Left ventricle myocardium inferior (tissue), 1 donor: Measurements from ENCODE around the gene HHAT. TPM values are rescaled to one million over a fixed set of nuclear protein-coding genes. Genes with fewer than 3 reads are reported as not detected.

Experiments used
- DNase-seq: peaks from one replicate; pipeline ENCODE4 v3.0.0-alpha.2; 2020
- H3K27ac ChIP-seq: fragments of 200-600 bp; replicated peaks from 2 replicates; pipeline ENCODE4 v1.8.0; 2021
- H3K27me3 ChIP-seq: fragments of 200-600 bp; 2 replicates; pipeline ENCODE4 v1.8.0; 2021; ENCODE audit warnings: low read depth
- H3K36me3 ChIP-seq: fragments of 200-600 bp; 2 replicates; pipeline ENCODE4 v1.8.0; 2021
- H3K4me1 ChIP-seq: fragments of 200-600 bp; 2 replicates; pipeline ENCODE4 v1.8.0; 2021
- H3K4me3 ChIP-seq: fragments of 200-600 bp; 2 replicates; pipeline ENCODE4 v1.8.0; 2021; ENCODE audit warnings: mild to moderate bottlenecking, moderate library complexity
- H3K9me3 ChIP-seq: fragments of 200-600 bp; replicated peaks from 2 replicates; pipeline ENCODE4 v1.8.0; 2021
- intact Hi-C: fragments of 100-400 bp; cut with micrococcal nuclease; formaldehyde crosslinking; loops from one replicate; pipeline ENCODE4 v1.11.0; 2022
- total RNA-seq: library from RNA; stranded (reverse); fragmentation: NEBNext Ultra II Directional; extraction: Animal tissue kit (Norgen Biotek cat#: 25700); gene quantifications from one replicate; pipeline ENCODE4 v1.2.1, GENCODE V29; 2021
- TF ChIP-seq, protein P1 (sequence below): fragments of 200-600 bp; IDR thresholded peaks from 2 replicates; pipeline ENCODE4 v1.8.0; 2021; ENCODE audit warnings: antibody characterized with exemption, mild to moderate bottlenecking, borderline replicate concordance
- donor health status: DM: no; HTN: yes; CAD: no; lungs with severe emphysema.

HHAT gene
- total RNA-seq, 1 donor from 2014 or later, result 2.1 TPM

DNA sequence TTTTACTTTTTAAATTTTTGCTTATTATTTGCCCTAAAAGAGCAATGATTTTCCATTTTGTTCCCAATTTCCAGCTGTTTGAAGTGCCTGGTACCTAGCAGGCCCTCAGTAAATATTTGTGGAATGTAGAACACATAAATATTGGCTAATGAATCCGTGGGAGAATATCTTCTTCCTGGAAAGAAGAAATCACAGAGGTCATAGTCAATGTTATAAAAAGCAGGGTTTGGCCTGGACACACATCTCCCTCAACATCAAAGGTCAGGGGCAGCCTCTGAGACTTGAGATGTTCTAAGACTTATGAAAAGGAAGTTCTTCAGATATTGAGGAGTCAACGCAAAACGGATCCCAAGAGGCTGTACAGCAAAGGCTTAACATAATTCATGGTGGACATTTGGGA lies 358.1 kb downstream of the HHAT start:
- H3K36me3 ChIP-seq, result no peaks in the 10 kb centered on the region
- TF ChIP-seq, protein P1, sequence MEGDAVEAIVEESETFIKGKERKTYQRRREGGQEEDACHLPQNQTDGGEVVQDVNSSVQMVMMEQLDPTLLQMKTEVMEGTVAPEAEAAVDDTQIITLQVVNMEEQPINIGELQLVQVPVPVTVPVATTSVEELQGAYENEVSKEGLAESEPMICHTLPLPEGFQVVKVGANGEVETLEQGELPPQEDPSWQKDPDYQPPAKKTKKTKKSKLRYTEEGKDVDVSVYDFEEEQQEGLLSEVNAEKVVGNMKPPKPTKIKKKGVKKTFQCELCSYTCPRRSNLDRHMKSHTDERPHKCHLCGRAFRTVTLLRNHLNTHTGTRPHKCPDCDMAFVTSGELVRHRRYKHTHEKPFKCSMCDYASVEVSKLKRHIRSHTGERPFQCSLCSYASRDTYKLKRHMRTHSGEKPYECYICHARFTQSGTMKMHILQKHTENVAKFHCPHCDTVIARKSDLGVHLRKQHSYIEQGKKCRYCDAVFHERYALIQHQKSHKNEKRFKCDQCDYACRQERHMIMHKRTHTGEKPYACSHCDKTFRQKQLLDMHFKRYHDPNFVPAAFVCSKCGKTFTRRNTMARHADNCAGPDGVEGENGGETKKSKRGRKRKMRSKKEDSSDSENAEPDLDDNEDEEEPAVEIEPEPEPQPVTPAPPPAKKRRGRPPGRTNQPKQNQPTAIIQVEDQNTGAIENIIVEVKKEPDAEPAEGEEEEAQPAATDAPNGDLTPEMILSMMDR, result no peak
- intact Hi-C loops, result no loop called here
- no peaks in the 10 kb centered on the region for H3K9me3 ChIP-seq
- no peak for DNase-seq
- H3K27ac ChIP-seq, result no peak overlapping the region
- H3K4me3 ChIP-seq, result no peak overlapping the region
- H3K4me1 ChIP-seq, result no peaks in the 10 kb centered on the region
- H3K27me3 ChIP-seq, result no peaks in the 10 kb centered on the region

DNA sequence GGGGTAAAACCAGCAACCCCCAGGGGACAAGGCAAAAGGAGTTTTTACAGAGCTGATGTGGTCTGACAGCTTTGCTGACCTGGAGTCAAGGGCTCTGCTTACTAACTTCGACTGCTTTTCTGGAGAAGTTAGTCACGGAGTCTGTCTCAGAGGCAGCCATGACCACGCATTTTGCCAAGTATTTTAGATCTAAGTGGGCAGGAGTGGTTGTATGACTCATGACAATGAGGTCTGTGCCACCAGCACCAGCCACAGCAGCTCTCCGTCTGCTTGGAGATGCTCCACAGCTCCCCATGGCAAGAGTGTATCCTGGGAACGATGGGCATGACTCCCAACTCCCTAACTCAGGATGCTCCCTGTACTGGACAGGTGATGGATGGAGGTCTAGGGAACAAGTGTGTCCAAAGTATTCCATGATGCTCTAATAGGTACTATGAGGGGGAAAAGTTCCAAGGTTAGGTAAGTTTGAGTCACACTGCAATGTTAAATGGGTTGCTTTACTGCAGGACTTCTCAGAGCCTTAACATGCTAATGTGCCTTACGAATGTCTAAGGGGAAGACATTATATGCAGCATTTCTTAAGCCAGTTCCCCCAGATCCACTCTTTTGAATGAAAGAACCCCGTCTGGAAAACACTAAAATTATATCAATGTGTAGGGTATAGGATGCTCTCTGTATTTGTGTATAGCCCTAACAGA lies 359.0 kb downstream of the HHAT start:
- H3K27ac ChIP-seq, result no peak overlapping the region
- no peaks in the 10 kb centered on the region for H3K36me3 ChIP-seq
- intact Hi-C loops, result no loop called here

DNA sequence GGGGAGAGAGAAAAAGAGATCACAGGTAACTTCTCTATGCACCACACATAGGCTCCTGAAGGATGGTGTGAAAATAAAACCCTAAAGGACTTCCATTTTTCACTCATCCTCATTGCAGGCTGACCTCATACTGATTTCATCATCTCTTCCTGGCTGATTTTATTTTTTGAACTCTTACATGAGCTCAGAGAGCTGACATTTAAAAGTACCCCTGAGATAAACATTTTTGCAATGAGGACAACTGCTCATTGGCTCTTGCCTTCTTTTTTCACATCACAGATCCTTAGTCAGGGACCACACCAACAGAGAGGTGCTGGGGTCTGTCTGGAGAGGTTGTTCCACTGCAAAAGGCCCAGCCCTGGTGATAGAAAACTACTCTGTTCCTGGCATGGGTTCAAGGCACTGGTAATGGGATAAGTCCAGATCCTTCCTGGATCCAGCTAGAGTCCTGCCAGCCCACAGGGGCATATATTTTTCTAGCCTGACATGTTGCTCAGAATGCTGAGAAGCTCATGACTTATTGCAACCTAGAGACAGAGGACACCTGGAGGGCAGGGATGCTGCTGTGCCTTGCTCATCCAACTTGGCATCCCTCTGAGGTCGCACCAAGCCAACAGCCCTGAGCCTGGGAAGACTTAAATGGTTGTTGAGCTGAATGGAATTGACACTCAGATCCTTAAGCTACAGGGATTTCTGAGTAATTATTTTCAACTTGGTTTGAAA lies 360.0 kb downstream of the HHAT start:
- Histone ChIP-seq H3K9me3 (no peaks in the 10 kb centered on the region), H3K36me3 (no peaks in the 10 kb centered on the region), H3K27ac (no peak overlapping the region), H3K4me1 (no peaks in the 10 kb centered on the region), H3K27me3 (peaks cover 5% of the 10 kb centered on the region), H3K4me3 (no peak overlapping the region)
- no peak for DNase-seq
- intact Hi-C loops, result no loop called here
- TF ChIP-seq, protein P1, result no peak

More for the DNA sequence above, 359.0 kb downstream of the HHAT start:
- TF ChIP-seq, protein P1, result no peak
- no peak overlapping the region for H3K4me3 ChIP-seq
- no peak for DNase-seq
- H3K27me3 ChIP-seq, result no peaks in the 10 kb centered on the region
- no peaks in the 10 kb centered on the region for H3K4me1 ChIP-seq
- H3K9me3 ChIP-seq, result no peaks in the 10 kb centered on the region

DNA sequence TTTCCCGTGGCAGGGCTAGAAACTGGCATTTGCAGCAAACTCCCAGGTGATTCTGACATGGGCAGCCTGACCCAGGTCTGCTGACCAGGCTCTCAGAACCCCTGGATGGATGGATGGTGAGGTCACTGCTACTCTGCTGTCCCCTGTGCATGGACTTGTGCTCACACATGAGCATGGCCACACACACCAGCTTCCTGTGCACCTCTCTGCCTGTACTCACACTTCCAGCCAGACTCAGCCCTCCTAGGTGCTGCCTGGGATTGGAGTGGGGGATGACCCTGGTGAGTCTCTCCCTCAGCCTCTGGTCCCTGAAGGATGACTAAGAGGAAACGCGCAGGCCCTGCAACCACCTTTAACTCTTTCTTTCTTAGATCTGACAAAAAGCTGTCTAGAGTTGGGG lies 361.1 kb downstream of the HHAT start:
- Histone ChIP-seq H3K9me3 (no peaks in the 10 kb centered on the region), H3K4me1 (no peaks in the 10 kb centered on the region), H3K36me3 (no peaks in the 10 kb centered on the region), H3K4me3 (no peak overlapping the region), H3K27me3 (peaks cover 17% of the 10 kb centered on the region), H3K27ac (no peak overlapping the region)
- intact Hi-C loops, result no loop called here
- no peak for DNase-seq
- TF ChIP-seq, protein P1, result no peak

DNA sequence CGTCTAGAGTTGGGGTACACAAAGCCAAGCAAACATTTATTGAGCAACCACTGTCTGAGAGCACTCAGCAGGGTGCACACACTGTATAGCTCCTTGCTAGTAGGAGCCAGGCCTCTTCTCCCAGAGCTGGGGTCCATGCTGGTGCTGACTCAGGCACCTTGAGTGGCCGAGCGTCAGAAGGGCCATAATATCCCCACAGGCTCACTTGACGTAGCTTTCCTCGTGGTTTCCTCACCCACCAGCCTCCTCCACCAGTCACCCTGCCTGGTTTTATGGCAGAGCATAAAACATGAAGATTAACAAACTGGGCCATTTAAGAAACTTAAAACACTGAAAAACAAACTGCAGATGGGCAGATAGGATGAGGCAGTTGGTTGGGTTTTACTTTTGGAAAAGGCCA lies 361.5 kb downstream of the HHAT start:
- Histone ChIP-seq H3K36me3 (no peaks in the 10 kb centered on the region), H3K9me3 (no peaks in the 10 kb centered on the region), H3K4me1 (no peaks in the 10 kb centered on the region), H3K4me3 (no peak overlapping the region), H3K27ac (no peak overlapping the region), H3K27me3 (peaks cover 21% of the 10 kb centered on the region)
- TF ChIP-seq, protein P1, result no peak
- intact Hi-C loops, result no loop called here
- DNase-seq, result no peak
